DOHH2 (cell line): ENCODE data around the gene PARD6B.

ENCODE experiments used
- CTCF ChIP-seq: fragments of 200-600 bp; sonication (generic); IDR thresholded peaks from one replicate; pipeline ENCODE4 v1.5.1; 2014; ENCODE audit warnings: antibody characterized with exemption, mild to moderate bottlenecking, low read depth, low read length; ENCODE audit not compliant: poor library complexity, severe bottlenecking
- EZH2phosphoT487 ChIP-seq: fragments of 200-600 bp; sonication (generic); IDR thresholded peaks from 2 replicates; pipeline ENCODE4 v1.6.1; 2017; ENCODE audit warnings: borderline replicate concordance, mild to moderate bottlenecking, antibody characterized with exemption, low read length, moderate library complexity, mixed read lengths

- no peak for TF ChIP-seq CTCF
- no peak for TF ChIP-seq EZH2phosphoT487
Measured at GRCh38 chr20:50758469-50758868, 27.1 kb downstream of the PARD6B start.
